ENCODE results near the gene IQCK.

- no peak for TF ChIP-seq EZH2 (IDR thresholded peaks at IDR 0.05)
- no peak for TF ChIP-seq POLR2AphosphoS5 (IDR thresholded peaks at IDR 0.05; ENCODE audit: borderline replicate concordance, low read depth, low read length)
These were observed 13.5 kb upstream of the IQCK start for GRCh38 chr16:19704321-19705145.

All from SK-N-MC (cell line).